Endothelial cell (in vitro differentiated cells): ENCODE measurements around the gene TSC22D3. TPM values are rescaled to one million over a fixed set of nuclear protein-coding genes. Genes with fewer than 3 reads are reported as not detected.

Source experiments
- DNase-seq: peaks from one replicate; pipeline ENCODE4 v3.0.0; 2021; ENCODE audit warnings: low spot score
- H3K27ac Mint-ChIP-seq: one replicate; pipeline ENCODE4 v1.8.0; 2021; ENCODE audit warnings: mixed read lengths, inconsistent platforms; ENCODE audit not compliant: unreplicated experiment
- H3K27me3 Mint-ChIP-seq: one replicate; pipeline ENCODE4 v1.8.0; 2021; ENCODE audit warnings: mild to moderate bottlenecking, moderate library complexity, mixed read lengths, inconsistent platforms; ENCODE audit not compliant: unreplicated experiment
- H3K36me3 Mint-ChIP-seq: one replicate; pipeline ENCODE4 v1.8.0; 2021; ENCODE audit warnings: mild to moderate bottlenecking, low read depth, mixed read lengths, inconsistent platforms; ENCODE audit not compliant: unreplicated experiment
- H3K4me1 Mint-ChIP-seq: one replicate; pipeline ENCODE4 v1.8.0; 2021; ENCODE audit warnings: mild to moderate bottlenecking, mixed read lengths, inconsistent platforms; ENCODE audit not compliant: unreplicated experiment
- H3K4me3 Mint-ChIP-seq: one replicate; pipeline ENCODE4 v1.8.0; 2021; ENCODE audit warnings: mild to moderate bottlenecking, mixed read lengths, inconsistent platforms; ENCODE audit not compliant: unreplicated experiment
- H3K9me3 Mint-ChIP-seq: one replicate; pipeline ENCODE4 v1.8.0; 2021; ENCODE audit warnings: mixed read lengths, inconsistent platforms; ENCODE audit not compliant: unreplicated experiment
- CTCF ChIP-seq: fragments of 200-600 bp; sonication (generic); IDR thresholded peaks from one replicate; pipeline ENCODE4 v1.5.0; 2021; ENCODE audit warnings: antibody characterized with exemption; ENCODE audit not compliant: unreplicated experiment
- total RNA-seq: library from RNA; stranded (reverse); fragmentation: NEBNext Ultra II Directional; extraction: Animal tissue kit (Norgen Biotek cat#: 25700); gene quantifications from one replicate; pipeline ENCODE4 v1.2.1, GENCODE V29; 2021; ENCODE audit not compliant: unreplicated experiment

TSC22D3 gene
- total RNA-seq, 1 donor from 2014 or later = 68.7 TPM

- peaks cover 1% of the 10 kb centered on the region for H3K27me3 Mint-ChIP-seq
- H3K4me1 Mint-ChIP-seq = no peaks in the 10 kb centered on the region
- no peaks in the 10 kb centered on the region for H3K36me3 Mint-ChIP-seq
- no peak for TF ChIP-seq CTCF
- no peak overlapping the region for H3K27ac Mint-ChIP-seq
- DNase-seq = no peak
- no peaks in the 10 kb centered on the region for H3K9me3 Mint-ChIP-seq
- H3K4me3 Mint-ChIP-seq = no peak overlapping the region
Measured at GRCh38 chrX:107769581-107770317, 5.8 kb downstream of the TSC22D3 start.

GRCh38 chrX:107768051-107768450 lies 7.5 kb downstream of the TSC22D3 start:
- TF ChIP-seq CTCF = no peak
- Mint-ChIP-seq H3K4me1 (no peaks in the 10 kb centered on the region), H3K36me3 (no peaks in the 10 kb centered on the region), H3K27me3 (no peaks in the 10 kb centered on the region), H3K27ac (no peak overlapping the region), H3K9me3 (no peaks in the 10 kb centered on the region), H3K4me3 (no peak overlapping the region)
- DNase-seq = no peak

GRCh38 chrX:107766470-107767150 lies 9.0 kb downstream of the TSC22D3 start:
- Mint-ChIP-seq H3K27me3 (no peaks in the 10 kb centered on the region), H3K36me3 (no peaks in the 10 kb centered on the region), H3K27ac (no peak overlapping the region), H3K4me1 (no peaks in the 10 kb centered on the region), H3K9me3 (no peaks in the 10 kb centered on the region), H3K4me3 (no peak overlapping the region)
- no peak for DNase-seq
- TF ChIP-seq CTCF = no peak

- H3K27ac Mint-ChIP-seq = no peak overlapping the region
- no peak for DNase-seq
- no peaks in the 10 kb centered on the region for H3K36me3 Mint-ChIP-seq
- no peak for TF ChIP-seq CTCF
- H3K4me1 Mint-ChIP-seq = no peaks in the 10 kb centered on the region
- H3K9me3 Mint-ChIP-seq = no peaks in the 10 kb centered on the region
- peaks cover 1% of the 10 kb centered on the region for H3K27me3 Mint-ChIP-seq
- no peak overlapping the region for H3K4me3 Mint-ChIP-seq
Measured at GRCh38 chrX:107764845-107765608, 10.6 kb downstream of the TSC22D3 start.
